M059J (cell line): ENCODE data around the gene AP1S2. TPM values are rescaled to one million over a fixed set of nuclear protein-coding genes. Genes with fewer than 3 reads are reported as not detected.
"Not testable (repeated sequence)": the region's sequence is repeated elsewhere in the genome, so short reads cannot be mapped to it uniquely, and the experiment has no call there.

Experiments used
- DNase-seq: peaks from one replicate; pipeline ENCODE4 v3.0.0-alpha.2; 2012; ENCODE audit warnings: low read depth
- total RNA-seq: library from RNA; depleted of rRNA; stranded (reverse); fragments of >200 nt; shearing (Covaris generic); gene quantifications from 2 replicates; pipeline ENCODE4 v1.2.3, GENCODE V29; 2014

Gene AP1S2
- total RNA-seq, 1 experiment from 2014 or later, result 95.9 TPM

DNA sequence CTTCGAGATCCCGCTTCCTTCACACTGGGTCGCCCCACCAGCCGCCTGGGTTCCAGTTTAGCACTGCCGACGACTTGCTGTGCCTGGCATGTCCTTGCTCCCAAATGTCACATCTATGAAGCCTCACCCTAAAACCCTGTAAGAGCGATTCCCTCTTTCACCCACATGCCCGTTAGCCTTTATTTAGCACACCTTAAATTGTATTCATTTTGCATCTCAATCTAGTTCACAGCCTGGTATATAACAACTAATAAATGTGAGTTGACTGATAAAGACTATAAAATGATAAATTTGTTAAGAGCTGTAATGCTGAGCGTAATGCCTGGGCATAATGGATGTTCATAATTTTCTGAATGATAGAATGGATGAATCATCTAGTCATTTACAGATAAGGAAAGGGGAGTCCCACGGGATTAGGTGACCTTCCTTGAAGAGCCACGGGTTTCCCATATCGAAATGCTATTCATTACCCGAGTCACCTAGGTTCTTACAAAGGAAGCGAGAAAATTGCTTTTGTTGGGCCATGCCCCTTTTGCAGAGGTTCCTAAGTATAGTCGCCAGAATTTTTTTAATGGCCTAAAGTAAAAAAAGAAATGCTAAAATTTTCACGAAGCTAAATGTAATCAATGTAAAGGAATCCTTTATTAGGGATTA lies 1.1 kb upstream of the AP1S2 start:
- no peak for DNase-seq

DNA sequence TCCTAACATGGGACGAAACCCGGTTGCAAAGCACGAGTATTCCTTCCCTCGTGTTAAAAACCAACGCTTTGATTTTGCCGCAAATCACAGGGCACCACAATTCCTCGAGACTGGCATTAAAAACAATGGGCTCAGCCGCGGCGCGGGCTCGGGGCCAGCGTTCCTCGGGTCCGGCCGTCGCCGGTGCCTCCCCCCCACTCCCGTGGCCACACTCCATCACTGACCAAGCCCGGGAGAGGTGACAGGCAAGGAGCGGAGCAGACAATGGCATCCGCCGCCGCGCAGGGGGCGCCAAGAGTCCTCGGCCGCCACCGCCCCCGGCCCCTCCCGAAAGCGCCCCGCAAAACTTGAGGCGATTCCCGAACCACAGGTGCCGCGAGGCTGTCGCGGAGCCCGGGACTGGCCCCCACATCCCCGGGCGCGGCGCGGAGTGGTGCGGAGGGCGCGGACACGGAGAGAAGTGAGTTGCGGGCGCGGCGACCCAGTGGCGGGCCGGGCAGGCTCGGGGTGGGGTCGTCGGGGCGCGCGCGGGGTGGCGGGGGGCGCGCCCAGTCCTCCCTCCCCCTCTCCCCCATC lies 445 bp downstream of the AP1S2 start:
- peak; percentile 61 for DNase-seq

DNA sequence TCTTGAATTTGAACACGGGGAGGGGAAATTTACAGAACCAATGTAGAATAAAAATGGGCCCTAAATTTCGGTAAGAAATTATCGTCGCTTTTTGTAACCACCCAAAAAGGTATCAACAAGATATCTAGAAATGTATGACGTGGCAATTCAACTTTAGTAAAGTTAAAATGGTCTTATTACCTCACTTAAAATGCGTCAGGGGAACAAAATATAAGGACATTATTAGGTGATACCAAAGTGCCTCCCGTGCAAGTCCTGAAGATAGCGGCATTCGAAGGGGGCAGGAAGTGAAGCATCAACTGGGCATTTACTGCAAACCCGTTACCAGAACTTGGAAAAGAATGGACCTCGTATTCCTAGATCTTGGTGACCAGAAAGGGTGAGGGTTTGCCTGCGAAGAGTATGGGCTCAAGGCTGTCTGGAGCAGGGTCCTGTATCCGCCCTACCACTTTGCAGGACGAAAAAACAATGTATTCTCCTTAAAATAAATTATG lies 980 bp downstream of the AP1S2 start:
- peak; percentile 46 for DNase-seq

DNA sequence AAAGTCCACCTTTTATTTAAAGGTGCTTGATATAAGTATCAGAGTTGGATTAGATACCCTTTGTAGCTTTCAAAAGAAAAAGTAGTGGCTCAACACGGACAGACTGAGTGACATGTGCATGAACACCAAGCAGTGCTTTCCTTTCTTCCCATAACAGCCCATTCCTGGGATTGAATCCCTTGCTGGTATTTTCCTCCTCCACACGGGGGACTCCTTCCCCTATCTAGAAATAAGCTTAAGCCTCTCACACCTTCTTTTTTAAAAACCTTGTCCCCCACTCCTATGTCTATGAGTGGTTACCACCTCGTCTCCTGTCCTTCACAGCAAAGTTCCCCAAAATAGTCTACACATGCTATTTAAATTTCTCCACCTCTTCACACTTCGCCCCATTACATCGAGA lies 5.1 kb downstream of the AP1S2 start:
- no peak for DNase-seq

DNA sequence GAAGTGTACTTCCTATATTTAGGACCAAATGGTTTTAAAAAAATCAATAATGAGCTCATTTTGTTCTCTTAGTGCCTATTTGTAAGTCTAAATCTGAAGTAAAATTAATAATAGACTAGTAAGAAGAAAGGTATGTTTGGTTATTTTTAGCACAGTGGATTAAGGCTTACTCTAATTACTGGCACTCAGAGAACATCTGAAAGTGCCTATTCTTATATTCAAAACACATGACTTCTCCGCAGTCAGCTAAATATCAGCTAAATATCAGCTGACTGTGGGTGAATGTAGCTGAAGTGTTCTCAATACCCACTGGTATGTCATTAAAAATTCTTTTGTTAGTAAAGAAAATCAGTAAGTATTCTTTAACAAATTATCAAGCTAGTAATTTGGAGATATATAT lies 6.0 kb downstream of the AP1S2 start:
- no peak for DNase-seq

DNA sequence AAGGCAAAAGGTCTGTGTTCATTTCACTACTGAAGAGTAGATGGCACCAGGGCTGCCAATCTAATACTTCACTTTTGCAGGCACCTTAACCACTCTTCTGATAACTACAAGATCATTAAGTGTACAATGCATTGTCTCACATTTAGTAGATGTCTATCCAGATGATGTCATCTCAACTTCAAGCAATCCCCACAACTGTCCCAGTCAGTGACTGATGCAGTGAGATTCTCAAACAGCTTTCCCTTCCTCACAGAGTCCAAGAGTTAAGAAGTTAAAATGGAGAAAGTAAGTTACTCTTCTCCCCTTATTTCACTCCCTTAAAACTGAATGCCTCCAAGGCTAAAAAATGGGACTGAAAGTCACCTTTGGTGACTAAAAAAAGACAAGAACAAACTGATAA lies 10.7 kb downstream of the AP1S2 start:
- DNase-seq, result no peak

DNA sequence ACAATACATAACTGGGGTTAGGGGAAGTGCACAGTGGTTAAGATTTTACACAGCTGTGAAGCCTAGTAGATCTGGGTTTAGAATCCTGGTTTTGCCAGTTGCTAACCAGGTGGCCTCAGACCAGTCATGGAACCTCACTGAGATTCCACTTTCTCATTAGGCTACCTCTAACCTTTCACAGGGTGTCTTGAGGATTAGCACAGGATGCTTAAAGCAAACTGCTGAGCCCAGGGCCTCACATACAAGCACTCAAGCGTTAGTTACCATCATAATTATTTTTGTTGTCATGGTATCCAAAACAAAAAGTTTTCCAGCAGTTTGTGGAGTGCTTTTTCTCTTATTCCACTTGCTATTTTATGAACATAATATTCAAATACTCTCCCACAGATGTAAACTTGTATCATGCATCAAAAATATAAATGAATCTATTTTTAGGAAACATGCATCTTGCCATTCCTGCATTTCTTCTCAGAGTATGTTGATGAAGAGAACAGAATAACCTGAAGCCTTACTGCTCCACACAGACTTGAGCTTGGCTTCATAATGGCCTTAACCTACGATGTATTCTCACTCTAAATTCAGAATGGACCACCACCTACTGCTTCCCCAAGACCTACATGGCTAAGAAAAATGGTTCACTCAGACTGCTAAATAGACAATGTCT lies 12.6 kb downstream of the AP1S2 start:
- DNase-seq, result no peak

DNA sequence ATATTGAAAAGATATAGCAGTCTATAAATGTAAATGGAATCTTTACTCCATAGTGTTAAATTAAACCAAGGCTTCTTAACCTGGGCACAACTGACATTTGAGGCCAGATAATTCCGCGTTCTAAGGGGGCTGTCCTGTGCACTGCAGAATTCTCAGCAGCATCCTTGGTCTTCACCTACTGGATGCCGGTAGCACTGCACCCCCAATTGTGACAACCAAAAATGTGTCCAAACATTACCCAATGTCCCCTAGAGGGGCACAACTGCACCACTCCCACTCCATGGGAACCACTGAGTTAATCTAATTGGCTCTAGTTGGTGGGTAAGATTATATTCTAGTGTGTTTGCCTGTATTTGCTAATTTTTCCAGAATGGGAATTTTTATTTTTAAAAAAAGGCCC lies 16.6 kb downstream of the AP1S2 start:
- no peak for DNase-seq

DNA sequence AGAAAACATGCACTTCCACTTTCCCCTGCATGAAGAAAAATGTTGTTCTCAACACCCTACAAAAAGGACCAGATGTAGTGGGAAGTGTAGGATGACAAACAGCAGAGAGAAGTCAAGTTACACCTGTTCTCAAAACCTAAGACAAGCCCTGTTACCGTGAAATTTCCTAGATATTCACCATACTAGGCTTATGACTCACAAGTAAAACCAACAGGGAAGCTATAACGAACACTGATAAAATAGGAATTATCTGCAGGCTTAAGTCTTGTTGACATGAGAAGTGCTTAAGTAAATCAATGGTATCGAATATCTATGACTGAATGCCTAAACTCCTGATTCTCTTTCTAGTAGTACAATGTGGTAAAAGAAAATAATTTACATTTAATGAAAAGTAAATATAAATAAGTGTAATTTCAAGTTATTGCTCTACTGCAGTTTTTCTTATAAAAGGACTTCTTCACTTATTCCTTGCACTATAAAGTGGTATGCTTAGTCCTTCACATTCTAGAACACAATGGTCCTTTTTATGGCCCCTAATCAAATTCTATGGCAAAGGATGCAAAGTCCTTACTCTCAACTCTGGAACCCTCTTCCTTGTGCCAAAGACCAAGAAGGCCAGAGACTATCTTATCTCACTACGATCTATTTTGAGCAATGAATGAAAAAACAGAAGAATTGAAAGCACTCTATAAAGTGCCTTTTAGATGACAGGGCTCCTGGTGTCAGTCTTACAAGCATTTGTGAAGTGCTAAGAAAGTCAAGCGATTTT lies 19.6 kb downstream of the AP1S2 start:
- DNase-seq, result peak; percentile 29

DNA sequence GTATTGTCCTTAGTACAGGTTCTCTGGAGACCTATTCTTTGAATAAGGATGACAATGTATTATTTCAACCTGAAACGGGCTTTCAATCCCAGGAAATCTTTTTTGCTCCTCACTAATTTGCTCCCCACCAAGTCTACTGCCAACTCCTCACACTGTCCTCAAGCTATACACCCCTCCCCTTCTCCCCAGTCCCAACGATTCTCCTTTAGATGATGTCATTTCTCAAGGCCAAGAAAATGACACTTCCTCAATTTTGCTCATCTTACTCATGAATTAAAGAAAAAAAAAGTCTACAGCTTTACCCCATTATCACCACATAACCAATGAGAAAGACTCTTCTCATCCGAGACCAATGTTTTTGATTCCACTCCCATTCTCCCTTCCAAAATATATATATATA lies 20.6 kb downstream of the AP1S2 start:
- no peak for DNase-seq

DNA sequence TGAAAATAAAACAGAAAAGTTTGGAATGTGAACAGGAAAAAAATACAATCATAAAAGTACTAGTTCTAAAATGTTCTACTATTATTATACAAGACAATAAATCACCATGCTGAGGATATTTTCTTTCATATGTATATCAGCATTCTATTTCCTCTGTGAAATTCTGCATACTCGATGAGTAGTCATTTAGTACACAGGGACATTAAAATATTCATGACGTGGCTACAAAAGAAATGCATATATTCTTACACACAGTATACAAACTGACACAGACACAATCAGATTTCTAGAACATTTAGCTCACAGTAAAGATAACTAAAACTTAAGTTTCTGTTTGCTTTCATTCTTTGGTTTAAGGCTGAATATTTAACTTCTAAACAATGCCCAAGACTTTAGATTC lies 23.3 kb downstream of the AP1S2 start:
- not testable (repeated sequence) for DNase-seq

DNA sequence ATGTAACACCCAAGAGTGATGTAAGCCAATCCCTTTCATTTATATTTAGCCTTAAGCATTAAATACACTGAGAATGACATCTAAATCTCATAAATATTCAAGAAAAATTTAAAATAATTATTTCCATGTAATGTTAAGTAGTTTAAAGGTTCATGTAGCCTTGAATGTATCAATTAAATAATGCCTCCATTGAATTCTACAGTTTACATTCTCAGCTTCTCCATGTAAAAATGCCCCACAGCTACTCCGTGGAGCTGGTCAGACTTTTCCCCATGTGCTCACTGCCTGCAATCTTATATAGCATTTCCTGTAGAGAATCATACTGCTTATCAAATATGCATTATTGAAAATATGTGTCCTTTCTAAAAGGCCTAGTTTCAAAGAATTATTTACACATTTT lies 25.4 kb downstream of the AP1S2 start:
- DNase-seq, result no peak

DNA sequence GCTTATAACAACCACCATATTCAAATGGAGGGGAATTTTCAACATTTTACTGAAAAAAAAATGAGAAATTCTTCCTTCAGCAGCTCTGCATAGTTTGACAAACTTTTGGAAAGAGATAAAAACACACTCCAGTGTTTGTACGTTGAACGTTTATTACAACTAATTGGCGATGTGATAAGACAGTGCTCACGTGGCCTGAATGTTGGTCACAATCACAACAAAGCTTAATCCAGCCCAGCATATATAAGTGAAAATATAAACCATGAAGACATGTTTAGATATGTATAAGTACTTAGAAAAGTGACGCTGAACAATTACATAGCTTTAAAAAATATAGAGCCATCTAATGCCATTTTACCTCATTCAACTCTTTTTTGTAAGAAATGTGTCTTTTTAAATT lies 28.7 kb downstream of the AP1S2 start:
- no peak for DNase-seq

DNA sequence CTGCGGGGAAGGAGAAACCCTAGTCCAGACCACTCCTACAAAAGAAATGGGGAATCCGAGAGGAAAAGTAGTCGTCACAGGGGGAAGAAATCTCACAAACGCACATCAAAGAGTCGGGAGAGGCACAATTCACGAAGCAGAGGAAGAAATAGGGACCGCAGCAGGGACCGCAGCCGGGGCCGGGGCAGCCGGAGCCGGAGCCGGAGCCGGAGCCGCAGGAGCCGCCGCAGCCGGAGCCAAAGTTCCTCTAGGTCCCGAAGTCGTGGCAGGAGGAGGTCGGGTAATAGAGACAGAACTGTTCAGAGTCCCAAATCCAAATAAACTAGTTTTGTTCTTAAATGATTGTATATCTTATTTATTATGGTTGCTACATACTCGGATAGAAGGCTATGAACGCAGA lies 31.7 kb downstream of the AP1S2 start:
- no peak for DNase-seq

DNA sequence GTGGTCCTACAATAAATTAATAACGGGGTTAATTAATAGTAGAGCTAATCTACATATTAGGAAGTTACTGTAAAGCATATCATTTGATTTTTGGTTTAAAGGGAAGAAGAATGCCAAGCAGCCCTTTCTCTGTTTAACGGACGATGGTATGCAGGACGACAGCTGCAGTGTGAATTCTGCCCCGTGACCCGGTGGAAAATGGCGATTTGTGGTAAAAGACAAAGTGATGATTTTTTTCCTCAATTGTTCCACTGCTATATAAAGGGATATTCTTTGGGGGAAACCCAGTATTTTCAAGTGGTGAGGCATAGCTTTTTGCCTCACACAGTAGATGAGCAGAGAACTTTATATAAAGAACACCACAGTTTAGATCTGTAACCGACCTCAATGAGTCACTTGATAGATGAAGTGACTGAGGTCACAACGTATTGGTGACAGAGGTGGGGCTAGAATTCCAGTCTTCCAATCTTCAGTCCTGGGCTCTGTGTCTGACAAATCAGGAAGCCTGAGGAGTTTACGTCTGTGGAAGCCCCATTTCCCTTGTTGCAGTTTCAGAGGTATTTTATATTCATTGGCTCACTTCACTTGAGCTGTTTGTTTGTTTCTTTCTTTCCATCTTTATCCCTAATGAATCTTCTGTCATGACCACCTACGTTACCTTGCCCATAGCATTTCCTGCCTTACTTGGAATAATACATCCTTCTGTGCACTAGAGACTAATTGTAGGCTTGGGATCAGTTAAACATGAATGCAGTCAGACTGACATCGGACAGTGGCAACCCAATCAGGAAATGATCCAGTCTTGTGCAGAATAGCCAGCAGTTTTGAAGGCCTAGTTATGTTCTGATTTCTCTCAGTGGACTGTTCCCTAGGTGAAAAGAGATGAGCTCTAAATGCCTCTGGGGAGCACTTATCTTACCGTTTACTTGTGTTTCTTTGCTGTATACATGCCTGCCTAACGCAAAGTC lies 34.2 kb downstream of the AP1S2 start:
- DNase-seq, result peak; percentile 13

DNA sequence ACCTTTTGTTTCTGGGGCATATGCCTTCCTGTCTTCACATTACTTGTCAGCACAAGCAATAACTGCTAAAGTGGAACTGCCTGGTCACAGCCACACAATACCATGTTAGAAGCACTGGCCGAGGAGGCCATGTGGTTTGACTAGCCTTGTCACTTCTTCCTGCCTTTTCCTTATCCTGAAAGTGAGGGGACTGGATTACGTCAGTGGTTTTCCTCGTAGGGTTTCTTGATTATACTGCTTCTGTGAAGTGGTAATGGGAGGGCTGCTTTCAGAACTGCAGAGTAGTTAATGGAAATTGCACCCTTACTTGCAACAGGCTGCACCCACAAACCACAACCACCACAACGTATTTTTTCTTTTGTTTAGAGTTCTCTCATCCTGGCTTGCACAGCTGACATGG lies 37.7 kb downstream of the AP1S2 start:
- no peak for DNase-seq

DNA sequence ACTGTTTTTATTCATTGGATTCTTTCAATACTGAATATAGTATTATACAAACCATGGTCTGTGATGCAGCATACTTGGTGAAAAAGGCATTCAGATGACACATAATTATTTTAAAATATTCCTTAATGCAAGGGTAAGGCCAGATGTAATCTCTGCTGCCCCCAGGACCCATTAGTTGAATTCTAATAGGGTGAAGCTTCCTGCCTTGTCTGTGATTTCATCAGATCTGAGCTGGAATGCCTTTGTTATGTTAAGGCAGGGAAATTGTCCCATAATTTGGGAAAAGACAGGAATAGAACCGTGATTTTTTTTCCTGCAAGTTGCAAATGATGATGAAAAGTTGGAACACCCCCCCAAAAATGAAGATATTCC lies 38.2 kb downstream of the AP1S2 start:
- DNase-seq, result no peak

DNA sequence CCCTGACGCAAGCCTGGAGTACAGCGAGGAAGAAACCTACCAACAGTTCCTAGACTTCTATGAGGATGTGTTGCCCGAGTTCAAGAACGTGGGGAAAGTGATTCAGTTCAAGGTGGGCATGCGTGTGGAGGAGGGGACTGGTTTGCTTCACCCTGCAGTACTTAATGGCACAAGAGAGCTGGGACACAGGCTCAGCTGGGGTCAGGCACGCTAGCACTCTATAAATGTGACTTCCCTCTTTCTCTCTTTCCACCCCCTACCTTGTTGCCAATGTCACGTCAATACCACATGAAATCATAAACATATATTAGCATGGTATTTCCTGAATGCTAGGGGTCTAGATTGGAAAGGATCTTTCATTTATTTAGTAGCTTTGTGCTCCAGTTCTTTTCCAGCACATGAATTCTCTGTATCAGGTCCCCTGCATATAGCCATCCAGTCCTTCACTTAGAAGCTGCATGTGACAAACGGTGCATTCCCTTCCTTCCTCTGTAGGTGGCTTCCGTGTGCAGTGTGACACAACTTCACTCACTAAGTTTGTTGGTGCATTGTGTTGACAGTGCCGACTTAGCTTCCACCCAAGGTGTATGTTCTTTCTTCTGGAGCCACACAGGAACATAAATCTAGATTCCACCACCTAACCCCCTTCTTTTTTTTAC lies 38.7 kb downstream of the AP1S2 start:
- peak; percentile 18 for DNase-seq

DNA sequence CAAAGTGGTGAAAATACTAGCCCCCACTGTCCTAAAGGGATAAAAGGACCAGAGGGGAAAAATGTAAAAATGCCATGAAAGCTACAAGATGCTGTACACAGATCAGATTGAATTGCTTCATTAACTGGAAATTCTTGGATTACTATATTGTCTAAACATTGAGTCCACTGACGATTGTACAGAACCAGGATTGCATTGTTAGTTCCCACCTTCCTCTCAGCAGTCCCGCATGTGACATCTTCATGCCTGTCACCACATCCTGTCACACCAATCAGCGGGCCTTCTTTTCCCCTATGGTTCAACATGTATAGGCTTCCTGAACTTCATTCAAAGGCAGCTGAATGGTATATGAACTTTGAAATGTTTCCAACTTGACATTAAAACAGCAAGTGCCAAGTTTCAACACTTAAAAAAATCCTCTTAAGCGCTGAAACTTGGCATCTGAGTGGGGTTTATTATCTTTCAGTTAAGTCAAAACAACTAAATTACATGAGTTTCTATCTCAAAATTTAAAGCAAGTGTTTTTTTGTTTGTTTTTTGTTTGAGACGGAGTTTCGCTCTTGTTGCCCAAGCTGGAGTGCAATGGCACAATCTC lies 39.7 kb downstream of the AP1S2 start:
- no peak for DNase-seq

DNA sequence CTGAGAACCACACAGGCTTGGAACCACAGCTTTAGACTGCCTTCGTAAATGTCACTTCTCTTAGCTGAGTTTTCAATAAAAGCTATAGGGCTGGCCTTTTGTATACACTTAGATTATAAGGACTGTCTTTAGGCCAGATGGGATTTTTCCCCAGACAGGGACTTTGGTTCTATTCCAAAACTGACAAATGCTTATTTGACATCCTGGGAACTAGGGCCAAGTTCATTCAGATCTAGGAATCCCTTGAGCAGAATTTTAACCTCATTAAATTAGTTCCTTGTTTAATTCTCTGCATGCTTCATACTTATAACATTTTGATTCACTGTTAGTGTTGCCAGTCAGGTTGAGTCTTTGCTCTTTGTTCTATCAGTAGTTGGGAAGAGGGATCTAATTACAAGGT lies 41.2 kb downstream of the AP1S2 start:
- no peak for DNase-seq
